GM18520 (cell line): ENCODE measurements around the gene PLCL1.
"Not testable (repeated sequence)": the region's sequence is repeated elsewhere in the genome, so short reads cannot be mapped to it uniquely, and the experiment has no call there.

Source experiments
- ATAC-seq: cut with Tn5 transposase; IDR thresholded peaks from one replicate; pipeline ENCODE4 v1.9.1; 2021; ENCODE audit not compliant: unreplicated experiment

Gene PLCL1

GRCh38 chr2:197809064-197809463, 4.7 kb downstream of the PLCL1 start:
- no peak for ATAC-seq

- ATAC-seq, result no peak
These were observed 5.6 kb downstream of the PLCL1 start for GRCh38 chr2:197810016-197810415.

- no peak for ATAC-seq
These were observed 6.1 kb downstream of the PLCL1 start for GRCh38 chr2:197810491-197810890.

- ATAC-seq, result no peak
These were observed 8.8 kb downstream of the PLCL1 start for GRCh38 chr2:197813093-197813787.

- ATAC-seq, result no peak
These were observed 10.1 kb downstream of the PLCL1 start for GRCh38 chr2:197814526-197814925.

- ATAC-seq, result no peak
These were observed 17.3 kb downstream of the PLCL1 start for GRCh38 chr2:197821550-197822289.

- ATAC-seq, result no peak
These were observed 17.9 kb downstream of the PLCL1 start for GRCh38 chr2:197822333-197822732.

GRCh38 chr2:197827618-197828017, 23.2 kb downstream of the PLCL1 start:
- no peak for ATAC-seq

- no peak for ATAC-seq
These were observed 24.2 kb downstream of the PLCL1 start for GRCh38 chr2:197828464-197829135.

- not testable (repeated sequence) for ATAC-seq
These were observed 30.4 kb downstream of the PLCL1 start for GRCh38 chr2:197834771-197835170.

GRCh38 chr2:197835293-197835692, 30.9 kb downstream of the PLCL1 start:
- no peak for ATAC-seq

GRCh38 chr2:197838036-197838435, 33.6 kb downstream of the PLCL1 start:
- peak; percentile 96 for ATAC-seq

- no peak for ATAC-seq
These were observed 34.2 kb downstream of the PLCL1 start for GRCh38 chr2:197838579-197838978.

GRCh38 chr2:197839327-197839726, 34.9 kb downstream of the PLCL1 start:
- no peak for ATAC-seq

GRCh38 chr2:197839856-197840255, 35.5 kb downstream of the PLCL1 start:
- no peak for ATAC-seq

GRCh38 chr2:197846128-197846527, 41.7 kb downstream of the PLCL1 start:
- ATAC-seq, result no peak

GRCh38 chr2:197846777-197847176, 42.4 kb downstream of the PLCL1 start:
- ATAC-seq, result no peak

GRCh38 chr2:197847651-197848401, 43.4 kb downstream of the PLCL1 start:
- peak; percentile 83 for ATAC-seq

GRCh38 chr2:197848602-197849001, 44.2 kb downstream of the PLCL1 start:
- ATAC-seq, result no peak

- no peak for ATAC-seq
These were observed 46.6 kb downstream of the PLCL1 start for GRCh38 chr2:197850882-197851450.

GRCh38 chr2:197851451-197851850, 47.1 kb downstream of the PLCL1 start:
- ATAC-seq, result no peak
